ENCODE measurements around the gene MICA. TPM values are rescaled to one million over a fixed set of nuclear protein-coding genes. Genes with fewer than 3 reads are reported as not detected.
"Not testable (repeated sequence)": the region's sequence is repeated elsewhere in the genome, so short reads cannot be mapped to it uniquely, and the experiment has no call there.

MICA gene
- total RNA-seq, 2 donors from 2014 or later = 8.3 to 10.9 TPM

DNA sequence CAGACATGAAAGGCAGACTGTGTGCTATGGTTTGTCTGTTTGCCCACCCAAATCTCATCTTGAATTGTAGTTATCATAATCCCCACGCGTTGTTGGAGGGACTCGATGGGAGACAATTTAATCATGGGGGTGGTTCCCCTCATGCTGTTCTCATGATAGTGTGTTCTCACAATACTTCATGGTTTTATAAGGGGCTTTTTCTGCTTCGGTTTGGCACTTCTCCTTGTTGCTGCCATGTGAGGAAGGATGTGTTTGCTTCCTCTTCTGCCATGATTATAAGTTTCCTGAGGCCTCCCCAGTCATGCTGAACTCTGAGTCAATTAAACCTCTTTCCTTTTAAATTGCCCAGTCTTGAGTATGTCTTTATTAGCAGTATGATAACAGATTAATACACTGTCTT is 47.4 kb downstream of the MICA start:
- Histone ChIP-seq H3K27me3 (no peaks in the 10 kb centered on the region), H3K27ac (no peak overlapping the region), H3K9me3 (no peaks in the 10 kb centered on the region), H3K36me3 (replicated peaks in 1 of 2; ENCODE audit: insufficient read depth in 1 of 2, low read depth in 2 of 2) (no peaks in the 10 kb centered on the region), H3K4me1 (no peaks in the 10 kb centered on the region), H3K4me3 (no peak overlapping the region)
- no peak for DNase-seq
- WGBS, 2 donors = 51 to 65% methylated on average over 4 of the region's 4 CpGs
- TF ChIP-seq, protein P1, sequence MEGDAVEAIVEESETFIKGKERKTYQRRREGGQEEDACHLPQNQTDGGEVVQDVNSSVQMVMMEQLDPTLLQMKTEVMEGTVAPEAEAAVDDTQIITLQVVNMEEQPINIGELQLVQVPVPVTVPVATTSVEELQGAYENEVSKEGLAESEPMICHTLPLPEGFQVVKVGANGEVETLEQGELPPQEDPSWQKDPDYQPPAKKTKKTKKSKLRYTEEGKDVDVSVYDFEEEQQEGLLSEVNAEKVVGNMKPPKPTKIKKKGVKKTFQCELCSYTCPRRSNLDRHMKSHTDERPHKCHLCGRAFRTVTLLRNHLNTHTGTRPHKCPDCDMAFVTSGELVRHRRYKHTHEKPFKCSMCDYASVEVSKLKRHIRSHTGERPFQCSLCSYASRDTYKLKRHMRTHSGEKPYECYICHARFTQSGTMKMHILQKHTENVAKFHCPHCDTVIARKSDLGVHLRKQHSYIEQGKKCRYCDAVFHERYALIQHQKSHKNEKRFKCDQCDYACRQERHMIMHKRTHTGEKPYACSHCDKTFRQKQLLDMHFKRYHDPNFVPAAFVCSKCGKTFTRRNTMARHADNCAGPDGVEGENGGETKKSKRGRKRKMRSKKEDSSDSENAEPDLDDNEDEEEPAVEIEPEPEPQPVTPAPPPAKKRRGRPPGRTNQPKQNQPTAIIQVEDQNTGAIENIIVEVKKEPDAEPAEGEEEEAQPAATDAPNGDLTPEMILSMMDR (IDR thresholded peaks at IDR 0.05) = no peak
- no peak for TF ChIP-seq POLR2A (IDR thresholded peaks at IDR 0.05)
- intact Hi-C loops (cut with DNase I) = no loop called here
- no peak for ATAC-seq

DNA sequence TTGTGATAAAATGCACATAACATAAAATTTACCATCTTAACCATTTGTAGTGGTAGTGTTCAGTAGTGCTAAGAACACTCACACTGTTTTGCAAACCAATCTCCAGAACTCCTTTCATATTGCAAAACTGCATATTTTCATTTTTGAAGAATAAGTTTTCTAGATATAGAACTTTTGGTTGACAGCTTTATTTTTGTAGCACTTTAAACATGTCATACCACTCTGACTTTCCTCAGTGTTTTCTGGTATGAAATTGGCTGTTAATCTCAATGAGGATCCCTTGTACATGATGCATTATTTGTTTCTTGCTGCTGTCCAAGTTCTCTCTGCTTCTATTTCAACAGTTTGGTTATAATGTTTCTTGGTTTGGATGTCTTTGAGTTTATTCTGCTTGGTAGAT is 49.5 kb downstream of the MICA start:
- Histone ChIP-seq H3K9me3 (no peaks in the 10 kb centered on the region), H3K27ac (no peak overlapping the region), H3K36me3 (replicated peaks in 1 of 2; ENCODE audit: insufficient read depth in 1 of 2, low read depth in 2 of 2) (no peaks in the 10 kb centered on the region), H3K4me3 (no peak overlapping the region), H3K27me3 (no peaks in the 10 kb centered on the region), H3K4me1 (no peaks in the 10 kb centered on the region)
- TF ChIP-seq, protein P1 (IDR thresholded peaks at IDR 0.05) = no peak
- no peak for TF ChIP-seq POLR2A (IDR thresholded peaks at IDR 0.05)
- intact Hi-C loops (cut with DNase I) = no loop called here
- ATAC-seq (no peak), DNase-seq (no peak)

DNA sequence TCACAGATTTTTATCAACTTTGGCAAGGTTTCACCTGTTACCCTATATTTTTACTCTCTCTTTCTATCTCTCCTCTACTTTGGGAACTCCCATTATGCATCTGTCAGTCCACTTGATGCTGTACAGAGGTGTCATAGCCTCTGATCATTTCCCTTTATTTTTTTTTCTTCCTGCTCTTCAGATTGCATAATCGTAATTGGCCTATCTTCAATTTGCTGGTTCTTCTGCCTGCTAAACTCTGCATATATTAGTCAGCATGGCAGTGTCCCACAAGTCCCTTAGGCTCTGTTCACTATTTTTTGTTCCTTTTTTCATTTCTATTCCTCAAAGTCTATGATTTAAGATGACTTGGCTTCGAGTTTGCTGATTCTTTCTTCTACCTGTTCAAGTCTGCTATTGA is 49.9 kb downstream of the MICA start:
- WGBS, 2 donors = 62 to 66% methylated on average over 2 of the region's 2 CpGs

DNA sequence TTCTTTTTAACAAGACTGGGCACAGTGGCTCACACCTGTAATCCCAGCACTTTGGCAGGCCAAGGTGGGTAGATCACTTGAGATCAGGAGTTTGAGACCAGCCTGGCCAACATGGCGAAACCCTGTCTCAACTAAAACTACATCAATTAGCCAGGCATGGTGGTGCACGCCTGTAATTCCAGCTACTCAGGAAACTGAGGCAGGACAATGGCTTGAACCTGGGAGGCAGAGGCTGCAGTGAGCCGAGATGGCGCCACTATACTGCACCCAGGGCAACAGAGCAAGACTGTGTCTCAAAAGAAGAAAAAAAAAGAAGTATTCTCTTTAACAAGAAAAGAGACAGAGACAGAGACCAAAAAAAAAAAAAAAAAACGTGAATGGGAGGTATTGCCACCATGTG is 56.5 kb downstream of the MICA start:
- ATAC-seq; H3K9me3 ChIP-seq; intact Hi-C loops (cut with DNase I); DNase-seq; H3K27ac ChIP-seq; H3K4me3 ChIP-seq; H3K27me3 ChIP-seq; H3K36me3 ChIP-seq (replicated peaks in 1 of 2; ENCODE audit: insufficient read depth in 1 of 2, low read depth in 2 of 2): not testable (repeated sequence)
- 80% methylated on average over 5 of the region's 5 CpGs for WGBS, 2 donors
- peaks cover 22% of the 10 kb centered on the region for H3K4me1 ChIP-seq

More for the DNA sequence above, 49.9 kb downstream of the MICA start:
- Histone ChIP-seq H3K27me3 (no peaks in the 10 kb centered on the region), H3K36me3 (replicated peaks in 1 of 2; ENCODE audit: insufficient read depth in 1 of 2, low read depth in 2 of 2) (no peaks in the 10 kb centered on the region), H3K9me3 (no peaks in the 10 kb centered on the region), H3K4me1 (no peaks in the 10 kb centered on the region), H3K4me3 (no peak overlapping the region), H3K27ac (no peak overlapping the region)
- intact Hi-C loops (cut with DNase I) = no loop called here
- TF ChIP-seq POLR2A (IDR thresholded peaks at IDR 0.05) = no peak
- TF ChIP-seq, protein P1 (IDR thresholded peaks at IDR 0.05) = no peak
- DNase-seq (no peak), ATAC-seq (no peak)

DNA sequence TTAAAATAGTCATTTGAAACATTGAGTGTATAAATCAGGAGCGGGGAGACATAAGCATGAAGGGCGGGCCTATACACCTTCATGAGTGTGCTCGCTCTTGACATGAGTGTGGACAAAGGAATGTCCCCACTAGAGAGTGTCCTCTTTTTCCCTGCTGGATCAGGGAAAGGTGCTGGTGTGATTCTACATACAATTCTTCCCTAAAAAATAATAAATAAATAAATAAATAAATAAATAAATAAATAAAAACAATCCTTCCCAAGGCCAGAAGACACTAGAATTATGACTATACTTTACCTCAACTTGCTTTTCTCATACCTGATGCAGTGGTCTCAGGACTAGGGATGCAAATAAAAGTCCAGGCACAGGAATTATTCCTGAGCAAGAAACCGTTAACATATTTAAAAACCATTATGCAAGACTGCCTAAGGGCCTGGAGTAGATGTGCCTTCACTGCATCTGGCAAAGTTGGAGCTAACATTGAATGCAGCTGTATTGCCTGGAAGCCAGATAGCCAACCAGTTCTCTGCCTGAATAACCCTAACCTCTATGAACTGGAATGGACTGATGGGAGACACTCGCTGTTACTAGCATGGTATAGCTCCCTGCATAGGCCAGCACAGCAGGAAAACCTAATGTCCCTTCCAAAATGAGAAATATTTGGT is 57.1 kb downstream of the MICA start:
- intact Hi-C loops (cut with DNase I) = no loop called here
- ATAC-seq (no peak), DNase-seq (no peak)
- Histone ChIP-seq H3K4me1 (peaks cover 22% of the 10 kb centered on the region), H3K36me3 (replicated peaks in 1 of 2; ENCODE audit: insufficient read depth in 1 of 2, low read depth in 2 of 2) (no peaks in the 10 kb centered on the region), H3K9me3 (no peaks in the 10 kb centered on the region), H3K27ac (no peak overlapping the region), H3K4me3 (no peak overlapping the region), H3K27me3 (no peaks in the 10 kb centered on the region)
- no peak for TF ChIP-seq POLR2A (IDR thresholded peaks at IDR 0.05)
- TF ChIP-seq, protein P1 (IDR thresholded peaks at IDR 0.05) = no peak
- WGBS, 2 donors = 84 to 96% methylated on average over 5 of the region's 5 CpGs

Data from body of pancreas (tissue), 4 donors.